Measurements from ENCODE around the gene NUCB2. TPM values are rescaled to one million over a fixed set of nuclear protein-coding genes. Genes with fewer than 3 reads are reported as not detected.

NUCB2 gene
- total and polyA plus RNA-seq, 12 donors = 78.8 to 175 (median 106) TPM

GRCh38 chr11:17244046-17244445, 32.5 kb upstream of the NUCB2 start:
- intact Hi-C loops (cut with DNase I) = no loop called here
- no peaks in the 10 kb centered on the region for H3K9me3 ChIP-seq
- no peaks in the 10 kb centered on the region for H3K4me1 ChIP-seq
- WGBS, 2 donors = 80 to 91% methylated on average over 2 of the region's 2 CpGs
- no peak for ATAC-seq
- H3K4me3 ChIP-seq = no peak overlapping the region
- H3K27me3 ChIP-seq = no peaks in the 10 kb centered on the region
- no peaks in the 10 kb centered on the region for H3K36me3 ChIP-seq
- H3K27ac ChIP-seq = no peak overlapping the region
- no peak for TF ChIP-seq CTCF (IDR thresholded peaks at IDR 0.05)
- no peak for DNase-seq

- Histone ChIP-seq H3K27ac (no peak overlapping the region), H3K27me3 (no peaks in the 10 kb centered on the region), H3K4me3 (no peak overlapping the region), H3K9me3 (no peaks in the 10 kb centered on the region), H3K36me3 (no peaks in the 10 kb centered on the region), H3K4me1 (no peaks in the 10 kb centered on the region)
- ATAC-seq (no peak), DNase-seq (no peak)
- intact Hi-C loops (cut with DNase I) = no loop called here
- no peak for TF ChIP-seq CTCF (IDR thresholded peaks at IDR 0.05)
These were observed 25.8 kb upstream of the NUCB2 start for GRCh38 chr11:17250561-17251350.

GRCh38 chr11:17252704-17253103, 23.8 kb upstream of the NUCB2 start:
- no peak for DNase-seq
- Histone ChIP-seq H3K27me3 (no peaks in the 10 kb centered on the region), H3K4me3 (no peak overlapping the region), H3K36me3 (no peaks in the 10 kb centered on the region), H3K4me1 (no peaks in the 10 kb centered on the region), H3K27ac (no peak overlapping the region), H3K9me3 (no peaks in the 10 kb centered on the region)
- no peak for ATAC-seq
- no peak for TF ChIP-seq CTCF (IDR thresholded peaks at IDR 0.05)
- 73 to 95% methylated on average over 4 of the region's 4 CpGs for WGBS, 2 donors
- intact Hi-C loops (cut with DNase I) = no loop called here

- Histone ChIP-seq H3K27me3 (no peaks in the 10 kb centered on the region), H3K4me1 (no peaks in the 10 kb centered on the region), H3K9me3 (no peaks in the 10 kb centered on the region), H3K4me3 (no peak overlapping the region), H3K36me3 (no peaks in the 10 kb centered on the region), H3K27ac (peak overlapping the region in 1 of 10 donors; percentile 40)
- DNase-seq = no peak
- no peak for ATAC-seq
- WGBS, 2 donors = 87% methylated on average over 3 of the region's 3 CpGs
- intact Hi-C loops (cut with DNase I) = no loop called here
- TF ChIP-seq CTCF (IDR thresholded peaks at IDR 0.05) = no peak
These were observed 20.0 kb upstream of the NUCB2 start for GRCh38 chr11:17256512-17256911.

Data from heart right ventricle (tissue), 16 donors.